Kidney epithelial cell (primary cell): Measurements from ENCODE around the gene MARK4. TPM values are rescaled to one million over a fixed set of nuclear protein-coding genes. Genes with fewer than 3 reads are reported as not detected.
"Not testable (repeated sequence)": the region's sequence is repeated elsewhere in the genome, so short reads cannot be mapped to it uniquely, and the experiment has no call there.

Experiments
- DNase-seq: peaks from one replicate; pipeline ENCODE4 v3.0.0-alpha.2; 2010; ENCODE audit warnings: low read depth
- H3K27me3 ChIP-seq: 2 replicates; pipeline ENCODE4 v1.6.0; 2011; ENCODE audit warnings: low read length; ENCODE audit not compliant: control insufficient read depth, insufficient read depth
- H3K36me3 ChIP-seq: 2 replicates; pipeline ENCODE4 v1.5.1; 2011; ENCODE audit warnings: low read length; ENCODE audit not compliant: control insufficient read depth, insufficient read depth
- H3K4me3 ChIP-seq: 2 replicates; pipeline ENCODE4 v1.5.1; 2011; ENCODE audit warnings: low read depth, mild to moderate bottlenecking, control low read depth, low read length
- total RNA-seq: library from RNA; depleted of rRNA; stranded (reverse); fragments of >200 nt; gene quantifications from 2 replicates; pipeline ENCODE4 v1.2.3, GENCODE V29; 2015
- TF ChIP-seq, protein P1 (sequence below): IDR thresholded peaks from 2 replicates; pipeline ENCODE4 v1.5.1; 2011; ENCODE audit warnings: mild to moderate bottlenecking, moderate library complexity, low read length, control low read depth, inconsistent platforms; ENCODE audit not compliant: insufficient read depth, poor library complexity, severe bottlenecking

Gene MARK4
- total RNA-seq, 1 donor from 2014 or later, result 21.9 TPM

GRCh38 chr19:45311621-45312020 lies 60.5 kb downstream of the MARK4 start:
- DNase-seq, result no peak
- no peak overlapping the region for H3K4me3 ChIP-seq
- no peaks in the 10 kb centered on the region for H3K36me3 ChIP-seq
- TF ChIP-seq, protein P1, sequence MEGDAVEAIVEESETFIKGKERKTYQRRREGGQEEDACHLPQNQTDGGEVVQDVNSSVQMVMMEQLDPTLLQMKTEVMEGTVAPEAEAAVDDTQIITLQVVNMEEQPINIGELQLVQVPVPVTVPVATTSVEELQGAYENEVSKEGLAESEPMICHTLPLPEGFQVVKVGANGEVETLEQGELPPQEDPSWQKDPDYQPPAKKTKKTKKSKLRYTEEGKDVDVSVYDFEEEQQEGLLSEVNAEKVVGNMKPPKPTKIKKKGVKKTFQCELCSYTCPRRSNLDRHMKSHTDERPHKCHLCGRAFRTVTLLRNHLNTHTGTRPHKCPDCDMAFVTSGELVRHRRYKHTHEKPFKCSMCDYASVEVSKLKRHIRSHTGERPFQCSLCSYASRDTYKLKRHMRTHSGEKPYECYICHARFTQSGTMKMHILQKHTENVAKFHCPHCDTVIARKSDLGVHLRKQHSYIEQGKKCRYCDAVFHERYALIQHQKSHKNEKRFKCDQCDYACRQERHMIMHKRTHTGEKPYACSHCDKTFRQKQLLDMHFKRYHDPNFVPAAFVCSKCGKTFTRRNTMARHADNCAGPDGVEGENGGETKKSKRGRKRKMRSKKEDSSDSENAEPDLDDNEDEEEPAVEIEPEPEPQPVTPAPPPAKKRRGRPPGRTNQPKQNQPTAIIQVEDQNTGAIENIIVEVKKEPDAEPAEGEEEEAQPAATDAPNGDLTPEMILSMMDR, result no peak
- H3K27me3 ChIP-seq, result peaks cover 18% of the 10 kb centered on the region

GRCh38 chr19:45312285-45312684 lies 61.2 kb downstream of the MARK4 start:
- not testable (repeated sequence) for DNase-seq, H3K36me3 ChIP-seq, H3K4me3 ChIP-seq
- peaks cover 19% of the 10 kb centered on the region for H3K27me3 ChIP-seq

- TF ChIP-seq, protein P1, result no peak
Observed at GRCh38 chr19:45314708-45315245, 63.7 kb downstream of the MARK4 start.

DNA sequence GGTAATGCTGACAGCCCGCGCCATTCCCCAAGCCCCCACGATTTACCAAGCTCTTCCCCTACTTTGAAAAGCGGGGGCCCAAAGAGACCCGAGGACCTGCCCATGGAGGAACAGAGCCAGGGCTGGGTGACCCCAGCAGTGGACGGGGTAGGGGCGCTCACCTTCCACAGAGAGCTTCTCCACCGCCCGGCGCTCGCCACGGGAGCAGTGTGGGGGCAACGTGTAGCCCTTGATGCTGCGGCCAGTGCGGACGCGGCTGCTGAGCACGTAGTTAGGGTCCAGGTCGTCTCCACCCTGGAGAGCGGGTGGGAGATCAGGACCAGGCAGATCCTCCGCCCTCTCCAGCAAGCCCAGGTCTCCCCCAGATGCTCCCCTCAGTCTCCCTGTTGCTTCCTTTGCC lies 64.2 kb downstream of the MARK4 start:
- TF ChIP-seq, protein P1, result no peak
- Histone ChIP-seq H3K4me3 (no peak overlapping the region), H3K36me3 (no peaks in the 10 kb centered on the region), H3K27me3 (peaks cover 32% of the 10 kb centered on the region)
- no peak for DNase-seq

More at GRCh38 chr19:45314708-45315245, 63.7 kb downstream of the MARK4 start:
- Histone ChIP-seq H3K27me3 (peaks cover 32% of the 10 kb centered on the region), H3K4me3 (no peak overlapping the region), H3K36me3 (no peaks in the 10 kb centered on the region)
- no peak for DNase-seq

DNA sequence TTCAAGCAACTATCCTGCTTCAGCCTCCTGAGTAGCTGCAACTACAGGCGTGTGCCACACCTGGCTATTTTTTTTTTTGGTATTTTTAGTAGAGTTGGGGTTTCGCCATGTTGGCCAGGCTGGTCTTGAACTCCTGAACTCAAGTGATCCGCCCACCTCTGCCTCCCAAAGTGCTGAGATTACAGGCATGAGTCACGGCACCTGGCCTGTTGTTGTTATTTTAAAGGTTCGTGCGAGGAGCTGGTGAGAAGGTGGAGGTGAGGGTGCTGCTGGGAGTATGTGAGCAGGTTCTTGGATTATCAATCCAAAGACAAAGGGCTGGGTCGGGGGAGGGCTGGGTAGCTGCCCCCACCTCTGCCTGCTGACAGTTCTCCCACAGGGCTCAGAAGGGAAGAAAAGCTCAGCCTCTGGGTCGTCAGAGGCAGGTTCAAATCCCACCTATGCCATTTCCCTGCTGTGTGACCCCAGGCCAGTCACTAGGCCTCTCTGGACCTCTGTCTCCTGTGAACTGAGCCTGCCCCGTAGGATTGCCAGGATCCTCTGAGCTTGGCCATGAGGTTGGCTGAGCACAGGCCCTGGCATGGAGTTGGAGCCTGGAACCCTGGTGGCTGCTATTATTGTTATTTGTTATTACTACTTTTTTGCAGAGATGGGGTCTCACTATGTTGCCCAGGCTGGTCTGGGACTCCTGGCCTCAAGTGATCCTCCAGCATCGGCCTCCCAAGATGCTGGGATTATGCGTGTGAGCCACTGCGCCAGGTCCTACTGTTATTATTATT lies 70.1 kb downstream of the MARK4 start:
- peaks cover 34% of the 10 kb centered on the region for H3K27me3 ChIP-seq
- H3K36me3 ChIP-seq, result no peaks in the 10 kb centered on the region
- DNase-seq, result no peak
- no peak overlapping the region for H3K4me3 ChIP-seq
- TF ChIP-seq, protein P1, result no peak

- Histone ChIP-seq H3K4me3 (no peak overlapping the region), H3K27me3 (peaks cover 30% of the 10 kb centered on the region), H3K36me3 (no peaks in the 10 kb centered on the region)
- TF ChIP-seq, protein P1, result no peak
- DNase-seq, result no peak
Observed at GRCh38 chr19:45321848-45322247, 70.8 kb downstream of the MARK4 start.
